D341Med (cell line): Measurements from ENCODE around the gene COQ3.
A peak's percentile ranks its signal among the peaks of the same experiment; 100 is the strongest.

Source experiments
- DNase-seq: peaks from one replicate; pipeline ENCODE4 v3.0.0; 2012; ENCODE audit warnings: low spot score

The COQ3 gene

GRCh38 chr6:99393698-99394531 lies at the start of gene COQ3:
Gene COQ3 (minus strand): TSS chr6:99394195. CDS start chr6:99394179, 16 bp downstream.
- DNase-seq = peak; percentile 92

- DNase-seq = peak; percentile 18
These were observed 40.9 kb upstream of the COQ3 start for GRCh38 chr6:99434702-99435530.

GRCh38 chr6:99432877-99433276 lies 38.9 kb upstream of the COQ3 start:
- no peak for DNase-seq

GRCh38 chr6:99431901-99432300 lies 37.9 kb upstream of the COQ3 start:
- DNase-seq = no peak

GRCh38 chr6:99427988-99428387 lies 34.0 kb upstream of the COQ3 start:
- no peak for DNase-seq

GRCh38 chr6:99426451-99426757 lies 32.4 kb upstream of the COQ3 start:
- DNase-seq = no peak

GRCh38 chr6:99425647-99426450 lies 31.9 kb upstream of the COQ3 start:
- peak; percentile 69 for DNase-seq

GRCh38 chr6:99424761-99425646 lies 31.0 kb upstream of the COQ3 start, which contains the start of gene PNISR:
Gene PNISR (minus strand): TSS chr6:99425308. CDS start chr6:99414659, 10,649 bp downstream.
- DNase-seq = peak; percentile 93

GRCh38 chr6:99424022-99424421 lies 30.0 kb upstream of the COQ3 start:
- DNase-seq = no peak

- no peak for DNase-seq
These were observed 28.9 kb upstream of the COQ3 start for GRCh38 chr6:99422912-99423311.

GRCh38 chr6:99416892-99417767 lies 23.1 kb upstream of the COQ3 start:
- DNase-seq = no peak

GRCh38 chr6:99416226-99416625 lies 22.2 kb upstream of the COQ3 start:
- no peak for DNase-seq

- no peak for DNase-seq
These were observed 21.5 kb upstream of the COQ3 start for GRCh38 chr6:99415446-99415845.

GRCh38 chr6:99412065-99412464 lies 18.1 kb upstream of the COQ3 start:
- DNase-seq = no peak

- DNase-seq = no peak
These were observed 15.7 kb upstream of the COQ3 start for GRCh38 chr6:99409672-99410071.

GRCh38 chr6:99407076-99407475 lies 13.1 kb upstream of the COQ3 start:
- DNase-seq = no peak

GRCh38 chr6:99402448-99402847 lies 8.5 kb upstream of the COQ3 start:
- DNase-seq = no peak

GRCh38 chr6:99397287-99397686 lies 3.3 kb upstream of the COQ3 start:
- DNase-seq = no peak

GRCh38 chr6:99393366-99393697 lies 663 bp downstream of the COQ3 start:
- no peak for DNase-seq

GRCh38 chr6:99390896-99391295 lies 3.1 kb downstream of the COQ3 start:
- no peak for DNase-seq
